GM19395 (cell line): Measurements from ENCODE around the gene MPIG6B.

Experiments
- ATAC-seq: cut with Tn5 transposase; IDR thresholded peaks from one replicate; pipeline ENCODE4 v1.9.1; 2021; ENCODE audit warnings: mild to moderate bottlenecking, moderate library complexity; ENCODE audit not compliant: unreplicated experiment

Gene MPIG6B, protein sequence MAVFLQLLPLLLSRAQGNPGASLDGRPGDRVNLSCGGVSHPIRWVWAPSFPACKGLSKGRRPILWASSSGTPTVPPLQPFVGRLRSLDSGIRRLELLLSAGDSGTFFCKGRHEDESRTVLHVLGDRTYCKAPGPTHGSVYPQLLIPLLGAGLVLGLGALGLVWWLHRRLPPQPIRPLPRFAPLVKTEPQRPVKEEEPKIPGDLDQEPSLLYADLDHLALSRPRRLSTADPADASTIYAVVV

DNA sequence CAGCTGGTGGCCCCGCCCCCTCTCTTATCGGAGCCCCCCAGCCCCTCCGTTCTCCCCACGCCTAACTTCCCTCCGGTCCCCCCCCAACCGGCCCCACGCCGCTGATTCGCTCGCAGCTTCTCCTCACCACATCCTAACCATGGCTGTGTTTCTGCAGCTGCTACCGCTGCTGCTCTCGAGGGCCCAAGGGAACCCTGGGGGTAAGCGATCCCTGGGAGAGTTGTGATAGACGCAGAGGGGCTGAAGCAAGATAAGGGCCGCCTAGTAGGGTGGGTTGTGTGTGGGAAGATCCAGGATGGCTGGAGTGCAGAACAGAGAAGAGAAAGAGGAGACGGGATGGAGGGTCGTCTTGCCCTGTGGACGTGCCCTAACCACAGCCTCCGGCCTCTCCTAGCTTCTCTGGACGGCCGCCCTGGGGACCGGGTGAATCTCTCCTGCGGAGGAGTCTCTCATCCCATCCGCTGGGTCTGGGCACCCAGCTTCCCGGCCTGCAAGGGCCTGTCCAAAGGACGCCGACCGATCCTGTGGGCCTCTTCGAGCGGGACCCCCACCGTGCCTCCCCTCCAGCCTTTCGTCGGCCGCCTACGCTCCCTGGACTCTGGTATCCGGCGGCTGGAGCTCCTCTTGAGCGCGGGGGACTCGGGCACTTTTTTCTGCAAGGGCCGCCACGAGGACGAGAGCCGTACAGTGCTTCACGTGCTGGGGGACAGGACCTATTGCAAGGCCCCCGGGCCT, at the start of gene MPIG6B:
Gene MPIG6B, plus strand, starts transcription at position 129 of the 735 bp plus-strand sequence. Its CDS starts 11 bp downstream, at position 140.
- ATAC-seq: no peak

DNA sequence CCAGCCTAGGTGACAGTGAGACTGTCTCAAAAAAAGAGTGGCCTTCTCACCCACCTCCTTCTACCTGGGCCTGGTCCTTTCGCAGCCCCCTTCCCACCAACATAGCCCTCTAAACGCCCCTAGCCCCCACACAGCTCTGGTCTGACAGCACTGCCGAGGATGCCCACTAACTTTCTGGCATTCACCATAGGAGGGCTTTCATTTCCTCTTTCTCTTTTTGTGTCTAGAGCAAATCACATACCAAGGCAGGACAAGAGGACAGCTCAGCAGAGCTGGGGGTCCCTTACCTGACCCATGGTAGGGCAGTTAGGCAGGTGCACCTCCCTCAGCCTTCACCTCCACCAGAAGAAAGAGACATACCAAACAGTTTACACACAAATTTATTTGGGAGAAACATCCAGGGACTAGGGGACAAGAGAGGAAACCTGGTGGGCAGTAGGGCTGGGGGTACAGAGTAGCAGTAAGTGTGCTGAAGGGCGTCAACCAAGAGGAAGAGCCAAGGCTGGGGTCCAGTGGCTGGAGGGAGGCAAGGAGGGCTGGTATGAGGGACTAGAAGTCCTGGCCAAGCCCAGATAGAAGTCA, 46.8 kb upstream of the MPIG6B start:
- ATAC-seq: no peak

DNA sequence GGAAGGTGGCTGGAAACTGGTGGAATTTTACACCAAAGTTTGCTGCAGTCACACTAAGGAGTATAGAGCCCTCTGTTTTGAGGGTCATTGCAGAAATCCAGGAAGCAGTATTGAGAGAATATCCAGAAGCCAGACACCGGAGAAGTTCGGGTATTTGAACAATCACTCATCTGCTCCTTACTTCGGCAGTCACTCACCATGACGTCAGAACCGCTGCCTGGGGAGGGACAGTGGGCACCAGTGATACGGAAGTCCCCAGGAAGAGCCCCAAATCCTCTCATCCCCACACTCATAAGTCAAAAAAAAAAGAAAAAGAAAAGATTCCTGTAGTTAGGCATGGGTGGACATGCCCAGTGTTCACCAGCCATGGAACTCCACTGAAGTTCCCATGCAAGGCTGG, 46.3 kb upstream of the MPIG6B start:
- ATAC-seq: no peak

DNA sequence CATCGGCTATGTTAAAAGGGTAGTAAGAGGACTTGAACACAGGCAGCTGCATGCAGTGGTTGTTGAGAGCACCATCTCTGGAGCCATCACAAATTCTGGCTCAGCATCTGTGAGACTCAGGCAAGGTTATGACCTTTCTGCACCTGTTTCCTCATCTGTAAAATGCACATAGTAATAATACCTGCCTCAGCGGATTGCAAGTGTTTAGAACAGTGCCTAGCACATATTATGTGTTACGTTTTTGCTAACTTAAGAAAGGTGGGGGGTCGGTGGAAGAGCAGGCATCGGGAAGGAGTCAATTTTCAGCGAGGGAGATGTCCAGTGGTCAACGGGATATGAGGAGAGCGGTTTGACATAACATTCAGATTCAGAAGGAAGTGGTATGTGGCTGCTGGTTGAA, 45.2 kb upstream of the MPIG6B start:
- no peak for ATAC-seq

DNA sequence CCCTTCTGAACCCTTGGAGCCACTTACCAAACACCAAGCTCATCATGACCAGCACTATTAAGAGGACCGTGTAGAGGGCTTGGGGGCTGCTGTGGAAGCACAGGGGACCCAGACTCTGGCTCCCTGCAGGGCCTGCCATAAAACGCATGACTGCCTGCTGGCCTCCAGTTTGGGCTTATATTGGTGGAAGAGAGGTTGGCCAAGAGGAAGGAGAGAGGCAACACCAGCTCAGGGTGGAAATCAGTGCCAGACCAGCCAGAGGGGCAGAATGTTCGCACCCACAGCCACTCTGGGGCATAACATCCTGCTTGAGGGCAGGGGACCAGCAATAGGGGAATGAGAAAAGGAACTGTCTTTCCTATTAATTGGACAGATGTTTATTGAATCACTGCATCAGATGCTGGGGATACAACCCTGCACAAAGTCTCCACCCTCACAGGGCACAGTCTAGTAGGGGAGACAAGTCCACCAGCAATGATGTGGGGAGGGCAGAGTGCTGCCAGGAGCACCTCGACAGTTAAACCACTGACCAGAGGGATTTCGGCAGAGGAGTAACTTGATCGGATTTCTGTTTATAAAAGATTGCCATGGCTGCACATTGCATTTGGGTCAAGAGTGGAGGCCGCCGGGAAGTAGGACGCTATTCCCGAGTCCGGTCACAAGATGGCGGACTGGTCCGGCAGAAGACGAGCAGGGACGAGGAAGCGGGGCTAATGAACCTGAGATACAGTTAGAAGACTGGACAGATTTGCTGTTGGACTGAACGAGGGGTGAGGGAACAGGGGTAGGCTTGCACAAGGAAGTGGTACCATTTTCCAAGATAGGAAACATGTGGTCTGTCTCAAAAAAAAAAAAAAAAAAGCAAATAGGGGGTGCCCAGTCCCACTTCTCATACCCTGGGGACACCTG, 42.7 kb upstream of the MPIG6B start, which contains the start of gene LY6G5C:
Gene LY6G5C, minus strand, starts transcription at position 842 of the 909 bp plus-strand sequence. Its CDS starts 694 bp downstream, at position 148.
- ATAC-seq: peak; percentile 52

DNA sequence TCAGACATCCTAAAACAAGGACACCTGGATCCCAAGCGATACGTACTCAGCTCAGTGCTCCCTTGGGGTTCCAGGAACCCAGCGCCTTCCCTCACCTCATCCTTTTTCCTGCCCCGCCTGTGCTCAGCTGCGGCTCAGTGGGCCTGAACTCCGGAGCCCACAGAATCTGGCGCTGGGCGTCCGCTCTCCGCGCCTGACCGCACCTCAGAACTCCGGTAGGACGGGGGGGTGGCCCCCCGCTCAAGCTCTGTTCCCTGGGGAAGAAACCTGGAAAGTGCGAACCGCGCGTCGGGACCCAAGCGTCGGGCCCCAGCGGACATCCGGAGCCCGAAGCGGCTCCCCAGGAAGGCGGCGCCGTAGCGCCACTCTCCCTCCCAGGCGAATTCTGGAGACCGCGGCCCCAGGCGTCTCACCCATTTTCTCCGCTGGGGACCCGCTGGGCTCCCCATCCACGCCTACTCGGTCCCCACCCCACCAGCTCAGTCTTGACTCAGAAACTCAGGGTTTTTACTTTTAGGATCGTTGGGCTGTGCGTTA, 42.0 kb upstream of the MPIG6B start:
- ATAC-seq: peak; percentile 27

DNA sequence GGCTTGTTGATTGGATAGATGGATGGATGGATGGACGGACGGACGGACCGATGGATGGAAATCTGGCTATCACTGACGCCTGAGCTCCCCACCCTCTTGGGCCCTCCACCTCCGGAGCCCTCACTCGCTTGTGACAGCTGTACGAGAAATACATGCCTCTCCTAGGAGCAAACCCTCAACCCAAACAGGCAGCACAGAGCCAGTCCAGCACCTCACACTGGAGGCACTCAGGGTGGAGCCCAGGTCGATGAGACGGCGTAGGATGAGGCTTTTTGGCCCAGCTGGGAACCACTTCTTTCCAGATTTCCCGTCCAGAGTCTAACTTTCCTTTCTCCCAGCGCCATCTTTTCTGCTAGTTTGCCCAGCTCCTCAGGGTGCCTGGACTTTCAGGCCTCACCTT, 39.6 kb upstream of the MPIG6B start:
- ATAC-seq: no peak

DNA sequence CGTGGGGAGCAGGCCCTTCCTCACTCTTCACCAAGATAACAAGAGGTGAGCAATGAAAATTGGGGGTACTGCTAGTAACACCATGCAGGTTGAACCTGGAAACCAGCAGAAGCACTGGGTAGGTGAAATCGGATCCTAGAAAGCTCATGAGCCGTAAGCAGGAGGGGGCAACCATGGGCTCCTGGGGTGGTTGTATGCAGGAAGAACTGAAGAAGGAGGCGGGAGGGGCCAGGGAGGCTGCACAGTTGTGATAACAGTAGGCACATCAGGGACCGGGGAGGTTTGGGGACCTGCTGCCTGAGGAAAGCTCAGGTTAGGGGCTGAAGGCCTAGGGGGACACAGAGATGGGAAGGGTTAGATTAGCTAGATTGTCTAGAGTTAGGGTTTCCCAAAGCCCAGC, 36.7 kb upstream of the MPIG6B start:
- ATAC-seq: no peak

DNA sequence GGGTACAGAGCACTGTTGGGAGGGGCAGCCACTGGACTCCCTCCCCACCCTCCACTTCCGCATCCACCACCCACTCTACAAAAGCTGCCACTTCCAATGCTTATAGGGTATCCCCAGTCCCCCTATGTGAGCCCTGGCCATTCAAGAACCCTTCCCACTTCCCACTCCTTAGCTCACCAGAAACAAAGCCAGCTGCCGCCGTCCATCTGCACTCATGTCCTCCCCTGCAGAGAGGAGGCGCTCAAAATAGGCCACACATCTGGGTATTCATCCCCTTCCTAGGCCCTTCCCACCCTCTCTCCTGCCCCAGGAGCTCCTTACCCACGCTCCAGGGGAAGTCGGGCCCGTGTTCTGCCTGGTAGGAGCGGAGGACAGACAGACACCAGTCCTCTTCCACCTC, 35.9 kb upstream of the MPIG6B start:
- no peak for ATAC-seq

DNA sequence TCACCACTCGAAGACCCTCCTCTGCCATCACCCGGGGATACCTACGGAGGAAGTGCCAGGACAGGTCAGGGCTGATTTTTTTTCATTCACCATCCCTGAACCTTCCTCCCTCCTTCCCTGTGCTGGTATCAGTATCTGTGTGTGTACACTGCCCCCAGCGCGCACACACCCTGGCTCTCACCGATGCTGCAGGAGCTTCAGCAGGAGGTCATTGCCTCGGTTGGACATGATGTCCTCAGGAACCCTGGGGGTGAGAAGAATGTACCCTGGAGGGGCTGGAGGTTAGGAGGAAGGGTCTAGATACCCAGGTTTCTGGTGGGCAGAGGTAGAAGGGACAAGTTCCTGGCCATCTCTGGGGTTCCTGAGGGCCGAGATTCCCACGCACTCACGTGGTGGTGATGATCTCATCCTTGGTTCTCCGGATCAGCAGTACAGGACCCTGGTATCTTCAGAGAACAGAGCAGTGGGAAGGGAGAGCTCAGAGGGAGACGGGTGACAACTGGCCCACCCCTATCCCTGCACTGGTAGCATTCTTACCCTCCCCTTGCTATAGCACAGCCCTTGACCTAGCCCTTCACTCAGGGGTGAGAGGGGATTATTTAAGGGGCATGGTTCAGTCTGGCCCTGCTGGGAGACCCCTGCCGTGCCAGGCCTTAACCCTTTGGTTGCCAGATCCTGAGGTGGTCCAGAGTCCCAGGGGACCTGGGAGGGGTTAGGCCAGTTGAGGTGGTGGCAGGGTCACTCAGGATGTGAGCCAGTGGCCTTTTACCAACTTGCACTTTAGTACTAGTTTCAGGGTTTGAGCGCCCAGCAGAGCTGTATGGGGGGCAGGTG, 35.1 kb upstream of the MPIG6B start:
- ATAC-seq: no peak

DNA sequence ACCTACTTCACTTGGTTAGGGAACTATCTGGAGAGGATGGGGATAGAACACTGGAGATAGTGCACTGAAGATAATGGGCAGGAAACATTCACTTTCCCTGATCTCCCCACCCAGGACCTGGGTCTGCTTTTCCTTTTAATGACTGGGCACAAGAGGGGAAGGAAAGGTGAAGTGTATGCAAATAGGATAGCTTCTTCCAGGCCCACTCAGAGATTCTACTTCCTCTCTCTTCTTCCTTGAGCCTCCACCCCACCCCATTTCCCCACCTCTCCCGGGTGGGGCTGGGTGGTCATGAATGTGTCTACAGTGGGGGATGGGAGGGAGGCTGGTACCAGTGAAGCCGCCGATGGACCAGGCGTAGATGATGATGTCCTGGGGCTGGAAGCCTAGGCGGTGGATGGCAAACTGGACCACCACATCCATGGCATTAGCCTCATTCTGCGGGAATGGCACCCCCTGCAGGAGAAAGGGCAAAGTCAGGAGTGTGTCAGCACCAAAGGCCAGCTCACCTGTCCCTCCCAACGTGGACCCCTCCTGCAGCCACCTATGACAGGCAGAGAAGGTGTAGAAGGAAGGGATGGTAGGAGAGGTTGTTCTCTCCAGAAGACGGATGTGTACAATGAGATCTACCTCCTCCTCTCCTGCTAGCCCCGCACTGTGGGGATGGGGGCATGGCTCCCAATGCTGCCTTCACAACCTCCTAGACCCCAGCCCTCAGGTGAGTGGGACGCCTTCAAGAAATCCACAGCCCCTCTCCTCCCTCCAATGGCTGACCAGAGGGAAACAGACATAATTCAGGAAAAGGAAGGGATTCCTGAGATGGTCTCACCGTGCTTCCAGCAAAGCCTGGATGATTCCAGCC, 33.7 kb upstream of the MPIG6B start:
- ATAC-seq: no peak

DNA sequence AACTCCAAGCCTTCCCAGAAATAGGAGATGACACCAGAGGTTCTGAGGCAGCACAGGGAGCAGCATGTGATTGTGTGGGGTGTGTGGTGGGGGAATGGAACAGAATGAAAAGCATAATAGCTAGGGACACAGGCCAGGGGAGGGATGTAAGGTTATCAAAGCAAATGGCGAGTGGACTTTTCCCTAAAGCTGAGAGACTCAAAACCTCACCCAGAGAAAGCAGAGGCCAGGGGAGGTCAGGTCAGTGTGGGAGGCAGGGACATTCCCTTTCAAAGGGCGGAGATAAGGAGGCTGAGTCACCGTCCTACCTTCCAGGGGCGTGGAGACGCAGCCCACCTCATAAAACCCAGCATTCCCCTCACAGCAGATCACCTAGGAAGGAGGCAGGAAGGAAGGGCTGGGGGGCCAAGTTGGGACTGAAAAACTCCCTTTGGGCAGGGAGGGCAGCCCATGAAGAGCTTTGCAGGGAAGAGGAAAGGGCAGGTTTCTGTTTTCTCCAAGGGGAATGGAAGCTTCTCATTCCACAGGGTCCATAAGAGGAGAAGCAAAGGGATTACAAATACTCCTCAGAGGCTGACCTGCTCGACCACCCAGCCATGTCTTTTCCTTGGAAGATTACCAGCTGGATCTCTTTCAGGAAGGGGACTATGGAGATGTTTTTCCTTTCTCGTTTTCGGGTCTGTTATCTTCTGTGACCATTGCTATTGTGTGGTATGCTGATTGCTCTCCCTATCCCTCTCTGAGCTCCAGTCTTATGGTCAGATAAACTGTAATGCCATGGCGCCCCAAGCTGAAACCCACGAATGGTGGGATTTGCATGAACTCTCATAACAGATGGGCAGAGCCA, 32.7 kb upstream of the MPIG6B start:
- no peak for ATAC-seq

DNA sequence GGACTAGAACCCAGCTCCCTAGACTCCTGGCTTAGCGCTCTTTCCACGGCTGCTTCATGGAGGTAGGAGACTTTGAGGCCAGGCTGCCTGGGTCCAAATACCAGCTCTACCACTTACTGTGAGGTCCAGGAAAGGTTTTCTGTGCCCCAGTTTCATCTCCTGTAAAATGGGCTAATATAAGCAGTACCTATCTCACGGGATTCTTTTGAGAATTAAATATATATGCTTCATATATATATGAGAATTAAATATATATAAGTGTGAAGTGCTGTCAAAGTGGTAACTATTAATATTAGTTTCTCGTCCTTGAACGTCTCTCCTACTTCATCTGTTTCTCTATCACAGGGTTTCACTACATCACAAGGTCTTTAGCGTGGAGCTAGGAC, 32.1 kb upstream of the MPIG6B start:
- ATAC-seq: no peak

DNA sequence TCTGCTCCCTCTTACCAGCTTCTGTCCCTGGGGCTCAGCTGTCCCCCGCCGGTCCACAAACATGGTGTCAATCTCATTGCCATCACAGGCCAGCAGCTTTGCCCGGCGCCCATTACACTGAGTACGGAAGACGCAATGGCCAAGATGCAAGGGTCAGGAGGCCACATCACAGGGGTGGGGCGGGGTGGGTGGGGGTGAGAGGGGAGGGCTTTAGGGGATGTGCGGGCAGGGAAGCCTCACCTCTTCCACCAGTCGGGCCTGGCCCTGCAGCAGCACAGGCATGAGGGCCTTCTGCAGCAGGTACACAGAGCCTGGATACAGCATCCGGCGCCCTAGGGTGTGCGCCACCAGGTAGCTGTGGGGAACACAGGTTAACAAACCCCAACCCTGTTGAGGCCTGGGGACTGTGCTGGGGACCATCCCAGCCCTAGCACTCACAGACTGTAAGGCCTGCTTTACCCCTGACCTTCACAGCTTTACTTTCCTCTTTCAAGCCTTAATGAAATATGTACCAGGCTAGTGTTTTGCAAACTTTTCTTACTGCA, 31.5 kb upstream of the MPIG6B start:
- ATAC-seq: no peak

DNA sequence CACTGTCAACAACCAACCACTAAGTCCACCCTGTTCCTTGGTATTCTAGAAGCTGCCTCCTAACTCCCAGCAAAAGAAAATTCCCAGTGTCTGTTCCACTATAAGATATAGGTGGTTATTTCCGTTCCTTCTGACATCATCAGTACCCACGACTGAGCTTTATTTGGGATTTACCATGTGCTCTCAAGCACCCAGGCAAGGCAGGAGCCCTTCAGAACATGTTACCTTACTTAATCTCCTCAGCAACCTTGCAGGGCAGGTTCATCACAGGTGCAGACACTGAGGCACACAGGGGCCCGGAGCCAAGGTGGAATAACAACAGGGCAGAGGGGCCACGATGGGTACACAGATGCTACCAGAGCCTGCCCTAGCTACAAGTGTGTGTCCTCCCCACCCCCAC, 30.8 kb upstream of the MPIG6B start:
- no peak for ATAC-seq

DNA sequence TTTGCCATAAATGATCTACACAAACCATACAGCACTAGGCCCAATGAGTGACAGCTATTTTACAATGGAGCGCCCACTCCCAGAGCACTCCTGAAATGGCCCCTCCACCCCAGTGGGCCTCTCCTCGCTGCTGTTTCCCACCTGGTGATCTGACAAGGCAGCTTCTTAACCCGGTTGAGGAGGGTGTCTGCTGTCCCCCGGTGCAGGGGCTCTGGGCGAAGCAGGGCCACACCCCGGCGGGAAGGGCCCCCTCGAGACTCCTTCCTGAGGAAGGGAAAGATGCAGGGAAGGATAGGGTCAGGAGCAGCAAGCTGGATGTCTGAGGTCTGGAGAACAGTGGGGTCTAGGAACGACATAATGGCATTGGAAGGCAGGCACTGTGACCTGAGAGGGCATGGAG, 30.3 kb upstream of the MPIG6B start:
- ATAC-seq: no peak

DNA sequence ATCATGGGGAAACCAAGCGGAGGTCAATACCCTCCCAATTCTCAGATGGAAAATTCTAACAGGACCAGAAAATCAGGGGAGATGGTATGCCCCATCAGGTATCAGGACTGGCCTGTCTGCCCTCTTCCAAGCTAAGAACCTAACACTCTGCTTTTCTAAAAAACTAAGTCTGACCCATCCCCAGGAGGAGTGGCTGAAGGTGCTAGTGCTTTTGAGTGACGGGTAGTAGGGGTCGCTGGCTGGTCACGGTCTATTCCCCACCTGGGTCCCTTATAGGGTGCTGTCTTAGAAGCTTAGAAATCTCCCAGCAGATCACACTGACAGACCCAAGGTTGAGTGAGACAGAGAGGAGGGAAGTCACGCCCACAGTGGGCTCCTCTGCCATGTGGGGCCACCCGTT, 29.6 kb upstream of the MPIG6B start:
- no peak for ATAC-seq

DNA sequence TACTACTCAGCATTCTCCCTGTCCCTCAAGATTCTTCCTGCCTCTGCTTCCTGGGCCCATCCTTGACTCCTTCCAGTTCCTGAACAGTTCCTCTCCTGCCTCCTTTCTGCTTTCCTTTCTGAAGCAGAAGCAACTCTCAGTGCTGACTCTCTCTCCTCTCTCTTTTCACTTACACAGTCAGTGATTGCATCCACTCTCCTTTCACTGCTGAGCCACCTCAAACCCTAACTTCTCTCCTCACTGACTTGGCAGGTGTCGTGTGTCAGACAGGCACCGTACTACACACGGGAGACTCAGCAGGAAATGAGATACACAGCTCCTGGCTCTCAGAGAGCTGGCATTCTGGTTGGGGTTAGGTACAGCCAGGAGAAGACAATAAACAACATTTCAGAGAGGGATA, 25.6 kb upstream of the MPIG6B start:
- ATAC-seq: no peak
